IMR-90 (cell line): ENCODE results near the gene SLC30A5. TPM values are rescaled to one million over a fixed set of nuclear protein-coding genes. Genes with fewer than 3 reads are reported as not detected.

Experiments
- ATAC-seq: fragments of 200-7000 bp; cut with Tn5 transposase; 2 replicates; pipeline ENCODE4 v1.9.1; 2020; ENCODE audit warnings: low read depth, mild to moderate bottlenecking, moderate library complexity
- BruUV-seq: library from RNA; stranded (reverse); fragments of 400-500 nt; replicated peaks from 2 replicates; lab custom pipeline; 2021; lab: Mats Ljungman, UMichigan
- CTCF ChIA-PET: fragments of 300-600 bp; formaldehyde crosslinking; extraction: SDS; loops from one replicate; lab custom pipeline; 2021; ENCODE audit warnings: antibody characterized with exemption; lab: Yijun Ruan, JAX
- POLR2A ChIA-PET: fragments of 300-600 bp; sonication (Branson Sonifier 250); formaldehyde crosslinking; loops from one replicate; lab custom pipeline; 2022; ENCODE audit warnings: antibody characterized with exemption; ENCODE audit not compliant: unreplicated experiment; lab: Charles Lee
- DNase-seq: peaks from one replicate; pipeline ENCODE4 v3.0.0; 2013
- H2AFZ ChIP-seq: replicated peaks from 2 replicates; pipeline ENCODE3; 2013; ENCODE audit warnings: low read length, mild to moderate bottlenecking; ENCODE audit not compliant: poor library complexity
- H2AK5ac ChIP-seq: 2 replicates; pipeline ENCODE4 v1.6.1; 2013; ENCODE audit warnings: low read depth, low read length, inconsistent platforms
- H2AK9ac ChIP-seq: replicated peaks from 2 replicates; pipeline ENCODE3; 2013; ENCODE audit warnings: mild to moderate bottlenecking, low read depth, low read length, moderate library complexity; ENCODE audit not compliant: poor library complexity
- H2BK120ac ChIP-seq: 2 replicates; pipeline ENCODE4 v1.6.1; 2013; ENCODE audit warnings: low read depth, low read length, inconsistent platforms
- H2BK15ac ChIP-seq: 3 replicates; pipeline ENCODE4 v1.6.1; 2013; ENCODE audit warnings: low read depth, low read length, inconsistent platforms
- H2BK20ac ChIP-seq: 2 replicates; pipeline ENCODE4 v1.6.1; 2013; ENCODE audit warnings: low read depth, mild to moderate bottlenecking, inconsistent platforms, low read length, moderate library complexity
- H2BK5ac ChIP-seq: 2 replicates; pipeline ENCODE4 v1.6.1; 2013; ENCODE audit warnings: mild to moderate bottlenecking, low read depth, low read length, inconsistent platforms; ENCODE audit not compliant: poor library complexity, severe bottlenecking
- H3K14ac ChIP-seq: replicated peaks from 2 replicates; pipeline ENCODE4 v1.6.1; 2013; ENCODE audit warnings: low read depth, low read length, inconsistent platforms
- H3K18ac ChIP-seq: 2 replicates; pipeline ENCODE4 v1.6.1; 2013; ENCODE audit warnings: low read depth, low read length, control low read depth
- H3K23ac ChIP-seq: 2 replicates; pipeline ENCODE4 v1.6.1; 2013; ENCODE audit warnings: low read depth, low read length, inconsistent platforms
- H3K27ac ChIP-seq: 2 replicates; pipeline ENCODE4 v1.5.1; 2013; ENCODE audit warnings: mild to moderate bottlenecking, control low read depth, low read length; ENCODE audit not compliant: insufficient read depth
- H3K27me3 ChIP-seq: 2 replicates; pipeline ENCODE4 v1.6.1; 2013; ENCODE audit warnings: low read length; ENCODE audit not compliant: control insufficient read depth, insufficient read depth
- H3K36me3 ChIP-seq: 2 replicates; pipeline ENCODE4 v1.6.1; 2013; ENCODE audit warnings: low read length, mixed read lengths; ENCODE audit not compliant: control insufficient read depth, insufficient read depth
- H3K4ac ChIP-seq: 2 replicates; pipeline ENCODE4 v1.6.1; 2013; ENCODE audit warnings: low read depth, low read length, inconsistent platforms
- H3K4me1 ChIP-seq: 2 replicates; pipeline ENCODE4 v1.6.1; 2013; ENCODE audit warnings: low read length, mixed read lengths; ENCODE audit not compliant: control insufficient read depth, insufficient read depth
- H3K4me2 ChIP-seq: 2 replicates; pipeline ENCODE4 v1.6.1; 2013; ENCODE audit warnings: low read depth, mild to moderate bottlenecking, control low read depth, low read length, moderate library complexity
- H3K4me3 ChIP-seq: 2 replicates; pipeline ENCODE4 v1.5.1; 2013; ENCODE audit warnings: low read depth, mild to moderate bottlenecking, control low read depth, low read length, moderate library complexity; ENCODE audit not compliant: insufficient read depth
- H3K56ac ChIP-seq: 2 replicates; pipeline ENCODE4 v1.6.1; 2013; ENCODE audit warnings: low read length, inconsistent platforms; ENCODE audit not compliant: insufficient read depth; ENCODE audit errors: extremely low read depth
- H3K79me1 ChIP-seq, 2 experiments: 2 replicates each; pipeline ENCODE4 v1.6.1; 2013; ENCODE audit warnings: low read length in 2 of 2, inconsistent platforms in 1 of 2, low read depth in 1 of 2
- H3K9ac ChIP-seq: 2 replicates; pipeline ENCODE4 v1.6.1; 2013; ENCODE audit warnings: low read depth, low read length, control low read depth
- H3K9me1 ChIP-seq: 2 replicates; pipeline ENCODE4 v1.6.1; 2013; ENCODE audit warnings: low read length, inconsistent platforms; ENCODE audit not compliant: insufficient read depth
- H3K9me3 ChIP-seq: 2 replicates; pipeline ENCODE4 v1.6.1; 2013; ENCODE audit warnings: low read length; ENCODE audit not compliant: control insufficient read depth, insufficient read depth
- H4K20me1 ChIP-seq: 2 replicates; pipeline ENCODE4 v1.6.1; 2013; ENCODE audit warnings: low read length, inconsistent platforms; ENCODE audit not compliant: insufficient read depth
- H4K5ac ChIP-seq: 2 replicates; pipeline ENCODE4 v1.6.1; 2013; ENCODE audit warnings: mild to moderate bottlenecking, low read depth, low read length, control low read depth
- H4K8ac ChIP-seq, 2 experiments: 2 replicates each; pipeline ENCODE4 v1.6.1; 2013; ENCODE audit warnings: low read depth in 2 of 2, low read length in 2 of 2, control low read depth in 1 of 2, inconsistent platforms in 1 of 2
- H4K91ac ChIP-seq: 2 replicates; pipeline ENCODE4 v1.6.1; 2013; ENCODE audit warnings: low read depth, low read length, inconsistent platforms; ENCODE audit not compliant: insufficient read depth
- WGBS, 2 experiments: methylation state at CpG; one replicate each; pipeline versions ENCODE4 v1.1.5 to v1.1.7; 2013; ENCODE audit warnings: missing lambda C conversion rate in 2 of 2; ENCODE audit not compliant: insufficient read length in 1 of 2; ENCODE audit errors: extremely low coverage in 2 of 2; 5-methylcytosine and 5-hydroxymethylcytosine counted together
- dilution Hi-C: fragments of 300-500 bp; cut with HindIII; formaldehyde crosslinking; loops from one replicate; pipeline ENCODE4 v1.14.3; 2018; ENCODE audit warnings: low sequenced_read_pairs; ENCODE audit not compliant: unreplicated experiment
- in situ Hi-C: fragments of 300-500 bp; cut with MboI; formaldehyde crosslinking; loops from 3 replicates; pipeline ENCODE4 v1.14.3; 2019; ENCODE audit warnings: low sequenced_read_pairs, inconsistent platforms, mixed read lengths
- intact Hi-C: fragments of 100-400 bp; cut with micrococcal nuclease; formaldehyde crosslinking; loops from 2 replicates; pipeline ENCODE4 v1.10.0; 2022
- polyA plus RNA-seq, 3 experiments: library from polyadenylated mRNA; depleted of rRNA; stranded (reverse); fragments of >200 nt; gene quantifications; 2 replicates each; pipeline ENCODE4 v1.2.3, GENCODE V29; 2012; ENCODE audit warnings: low replicate concordance in 1 of 3
- total RNA-seq: library from RNA; depleted of rRNA; stranded (reverse); fragments of >200 nt; gene quantifications from 2 replicates; pipeline ENCODE4 v1.2.3, GENCODE V29; 2012
- TF ChIP-seq, protein P1 (sequence below): fragments of 150-350 bp; IDR thresholded peaks from 2 replicates; pipeline ENCODE4 v1.6.1; 2016; ENCODE audit warnings: low read depth, mild to moderate bottlenecking, low read length, moderate library complexity, borderline replicate concordance
- TF ChIP-seq, protein P2 (sequence below): conservative IDR thresholded peaks from 2 replicates; pipeline ENCODE4 v1.5.1; 2012; ENCODE audit warnings: mild to moderate bottlenecking, low read depth, low read length, improper control_type of control experiment

Gene SLC30A5
- total and polyA plus RNA-seq, 2 of the 4 experiments (the other 2 are of a cell fraction): 21.2 to 34.8 TPM

DNA sequence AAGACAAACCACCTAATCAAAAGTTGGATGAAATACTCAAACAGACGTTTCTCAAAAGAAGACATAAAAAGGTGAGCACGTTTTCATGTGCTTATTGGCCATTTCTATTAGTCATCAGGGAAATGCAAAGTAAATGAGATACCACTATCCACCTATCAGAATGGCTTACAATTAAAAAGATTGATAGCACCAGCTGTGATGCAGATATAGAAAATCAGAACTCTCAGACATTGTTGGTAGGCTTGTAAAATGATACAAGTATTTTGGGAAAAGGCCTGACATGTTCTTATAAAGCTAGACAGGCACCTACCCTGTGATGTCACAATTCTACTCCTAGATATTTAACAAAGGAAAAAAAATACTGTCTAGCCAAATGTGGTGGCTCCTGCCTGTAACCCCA is 44.0 kb upstream of the SLC30A5 start:
- H4K8ac ChIP-seq: no peak overlapping the region
- CTCF ChIA-PET: no interaction called here
- no TSS peak for BruUV-seq
- no peak for ATAC-seq
- no peaks in the 10 kb centered on the region for H3K36me3 ChIP-seq
- in situ Hi-C loops: no loop called here
- H3K4me2 ChIP-seq: no peak overlapping the region
- H3K27me3 ChIP-seq: no peaks in the 10 kb centered on the region
- no peak overlapping the region for H3K18ac ChIP-seq
- no peak overlapping the region for H2BK5ac ChIP-seq
- DNase-seq: no peak
- no peak overlapping the region for H2BK15ac ChIP-seq
- H4K5ac ChIP-seq: no peak overlapping the region
- H3K4ac ChIP-seq: no peak overlapping the region
- no peak overlapping the region for H3K56ac ChIP-seq
- no peaks in the 10 kb centered on the region for H3K4me1 ChIP-seq
- no peak overlapping the region for H3K4me3 ChIP-seq
- no peaks in the 10 kb centered on the region for H3K79me1 ChIP-seq
- H2AFZ ChIP-seq: no peak overlapping the region
- no peak overlapping the region for H2AK9ac ChIP-seq
- POLR2A ChIA-PET: no interaction called here
- no peaks in the 10 kb centered on the region for H3K9me3 ChIP-seq
- H3K9me1 ChIP-seq: no peaks in the 10 kb centered on the region
- no peak overlapping the region for H3K27ac ChIP-seq
- dilution Hi-C loops: no loop called here
- no peak overlapping the region for H2AK5ac ChIP-seq
- H2BK20ac ChIP-seq: no peak overlapping the region
- no peaks in the 10 kb centered on the region for H4K20me1 ChIP-seq
- TF ChIP-seq, protein P1, sequence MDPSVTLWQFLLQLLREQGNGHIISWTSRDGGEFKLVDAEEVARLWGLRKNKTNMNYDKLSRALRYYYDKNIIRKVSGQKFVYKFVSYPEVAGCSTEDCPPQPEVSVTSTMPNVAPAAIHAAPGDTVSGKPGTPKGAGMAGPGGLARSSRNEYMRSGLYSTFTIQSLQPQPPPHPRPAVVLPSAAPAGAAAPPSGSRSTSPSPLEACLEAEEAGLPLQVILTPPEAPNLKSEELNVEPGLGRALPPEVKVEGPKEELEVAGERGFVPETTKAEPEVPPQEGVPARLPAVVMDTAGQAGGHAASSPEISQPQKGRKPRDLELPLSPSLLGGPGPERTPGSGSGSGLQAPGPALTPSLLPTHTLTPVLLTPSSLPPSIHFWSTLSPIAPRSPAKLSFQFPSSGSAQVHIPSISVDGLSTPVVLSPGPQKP: no peak
- TF ChIP-seq, protein P2, sequence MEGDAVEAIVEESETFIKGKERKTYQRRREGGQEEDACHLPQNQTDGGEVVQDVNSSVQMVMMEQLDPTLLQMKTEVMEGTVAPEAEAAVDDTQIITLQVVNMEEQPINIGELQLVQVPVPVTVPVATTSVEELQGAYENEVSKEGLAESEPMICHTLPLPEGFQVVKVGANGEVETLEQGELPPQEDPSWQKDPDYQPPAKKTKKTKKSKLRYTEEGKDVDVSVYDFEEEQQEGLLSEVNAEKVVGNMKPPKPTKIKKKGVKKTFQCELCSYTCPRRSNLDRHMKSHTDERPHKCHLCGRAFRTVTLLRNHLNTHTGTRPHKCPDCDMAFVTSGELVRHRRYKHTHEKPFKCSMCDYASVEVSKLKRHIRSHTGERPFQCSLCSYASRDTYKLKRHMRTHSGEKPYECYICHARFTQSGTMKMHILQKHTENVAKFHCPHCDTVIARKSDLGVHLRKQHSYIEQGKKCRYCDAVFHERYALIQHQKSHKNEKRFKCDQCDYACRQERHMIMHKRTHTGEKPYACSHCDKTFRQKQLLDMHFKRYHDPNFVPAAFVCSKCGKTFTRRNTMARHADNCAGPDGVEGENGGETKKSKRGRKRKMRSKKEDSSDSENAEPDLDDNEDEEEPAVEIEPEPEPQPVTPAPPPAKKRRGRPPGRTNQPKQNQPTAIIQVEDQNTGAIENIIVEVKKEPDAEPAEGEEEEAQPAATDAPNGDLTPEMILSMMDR: no peak
- H3K14ac ChIP-seq: no peak overlapping the region
- no peak overlapping the region for H2BK120ac ChIP-seq
- WGBS, 2 experiments: no CpG with 5 or more reads among the region's 2 CpGs
- H4K91ac ChIP-seq: no peak overlapping the region
- intact Hi-C loops: loop anchor here (5.0 to 10.0 kb wide), 2 partner anchors 43 to 1885 kb away; partner anchors contain the start of gene SLC30A5
- no peak overlapping the region for H3K9ac ChIP-seq
- no peak overlapping the region for H3K23ac ChIP-seq
